AG09309 (cell line): ENCODE measurements around the gene AK5.
"Not testable (repeated sequence)": the region's sequence is repeated elsewhere in the genome, so short reads cannot be mapped to it uniquely, and the experiment has no call there.

Source experiments
- DNase-seq: peaks from one replicate; pipeline ENCODE4 v3.0.0-alpha.2; 2010; ENCODE audit warnings: low read depth
- H3K4me3 ChIP-seq: 2 replicates; pipeline ENCODE4 v1.5.1; 2011; ENCODE audit warnings: mild to moderate bottlenecking, low read depth, low read length, moderate library complexity; ENCODE audit not compliant: control insufficient read depth
- CTCF ChIP-seq: IDR thresholded peaks from 2 replicates; pipeline ENCODE4 v1.5.1; 2011; ENCODE audit warnings: mild to moderate bottlenecking, low read depth, low read length, inconsistent platforms; ENCODE audit not compliant: insufficient read depth, control insufficient read depth; ENCODE audit errors: missing control alignments

AK5 gene

GRCh38 chr1:77292551-77292950 lies 10.7 kb downstream of the AK5 start:
- H3K4me3 ChIP-seq, result no peak overlapping the region
- no peak for DNase-seq
- no peak for TF ChIP-seq CTCF

- TF ChIP-seq CTCF, result no peak
- no peak for DNase-seq
- no peak overlapping the region for H3K4me3 ChIP-seq
Observed at GRCh38 chr1:77300566-77300965, 18.7 kb downstream of the AK5 start.

- no peak for TF ChIP-seq CTCF
- H3K4me3 ChIP-seq, result no peak overlapping the region
- no peak for DNase-seq
Observed at GRCh38 chr1:77303387-77303786, 21.6 kb downstream of the AK5 start.

GRCh38 chr1:77308889-77309621 lies 27.2 kb downstream of the AK5 start:
- no peak overlapping the region for H3K4me3 ChIP-seq
- TF ChIP-seq CTCF, result no peak
- no peak for DNase-seq

GRCh38 chr1:77310924-77311323 lies 29.1 kb downstream of the AK5 start:
- TF ChIP-seq CTCF, result no peak
- DNase-seq, result no peak
- no peak overlapping the region for H3K4me3 ChIP-seq

- DNase-seq, H3K4me3 ChIP-seq: not testable (repeated sequence)
Observed at GRCh38 chr1:77312364-77312763, 30.5 kb downstream of the AK5 start.

- peak; percentile 16 for TF ChIP-seq CTCF
- no peak for DNase-seq
- H3K4me3 ChIP-seq, result no peak overlapping the region
Observed at GRCh38 chr1:77313491-77313890, 31.7 kb downstream of the AK5 start.
